Astrocyte (in vitro differentiated cells and primary cell): Measurements from ENCODE around the gene PTX4. TPM values are rescaled to one million over a fixed set of nuclear protein-coding genes. Genes with fewer than 3 reads are reported as not detected.
"Not testable (repeated sequence)": the region's sequence is repeated elsewhere in the genome, so short reads cannot be mapped to it uniquely, and the experiment has no call there.

ENCODE experiments used
- DNase-seq: peaks from one replicate; pipeline ENCODE4 v3.0.0-alpha.2; 2010; ENCODE audit warnings: low read depth
- FAIRE-seq: peaks from 2 replicates; lab custom pipeline; 2011; peaks lifted over from hg19 to GRCh38; lab: Jason Lieb, UNC
- H2AFZ ChIP-seq: 2 replicates; pipeline ENCODE4 v1.6.0; 2012; ENCODE audit warnings: low read depth, low read length, inconsistent platforms
- H3K27ac ChIP-seq: 2 replicates; pipeline ENCODE4 v1.5.1; 2011; ENCODE audit warnings: low read depth, low read length, inconsistent platforms
- H3K27me3 ChIP-seq: 2 replicates; pipeline ENCODE4 v1.6.0; 2011; ENCODE audit warnings: low read length, inconsistent platforms; ENCODE audit not compliant: insufficient read depth
- H3K36me3 ChIP-seq: 2 replicates; pipeline ENCODE4 v1.5.1; 2011; ENCODE audit warnings: low read length, inconsistent platforms; ENCODE audit not compliant: insufficient read depth
- H3K4me1 ChIP-seq: 2 replicates; pipeline ENCODE4 v1.5.1; 2011; ENCODE audit warnings: low read length, inconsistent platforms; ENCODE audit not compliant: insufficient read depth
- H3K4me2 ChIP-seq: 2 replicates; pipeline ENCODE4 v1.6.0; 2012; ENCODE audit warnings: low read length, inconsistent platforms
- H3K4me3 ChIP-seq: 2 replicates; pipeline ENCODE4 v1.5.1; 2011; ENCODE audit warnings: low read depth, mild to moderate bottlenecking, low read length, inconsistent platforms; ENCODE audit not compliant: insufficient read depth
- H3K79me2 ChIP-seq: 2 replicates; pipeline ENCODE4 v1.6.0; 2012; ENCODE audit warnings: mild to moderate bottlenecking, low read length, inconsistent platforms; ENCODE audit not compliant: insufficient read depth
- H3K9ac ChIP-seq: 2 replicates; pipeline ENCODE4 v1.6.0; 2012; ENCODE audit warnings: mild to moderate bottlenecking, low read length, inconsistent platforms
- H3K9me3 ChIP-seq: 2 replicates; pipeline ENCODE4 v1.5.1; 2012; ENCODE audit warnings: low read depth, mild to moderate bottlenecking, low read length, inconsistent platforms; ENCODE audit not compliant: insufficient read depth
- H4K20me1 ChIP-seq: 2 replicates; pipeline ENCODE4 v1.6.0; 2012; ENCODE audit warnings: low read length, inconsistent platforms; ENCODE audit not compliant: insufficient read depth
- H3K27ac Mint-ChIP-seq: one replicate; pipeline ENCODE4 v1.8.0; 2021; ENCODE audit warnings: mild to moderate bottlenecking, mixed read lengths; ENCODE audit not compliant: unreplicated experiment
- H3K27me3 Mint-ChIP-seq: one replicate; pipeline ENCODE4 v1.8.0; 2021; ENCODE audit warnings: low read depth, mixed read lengths; ENCODE audit not compliant: unreplicated experiment
- H3K36me3 Mint-ChIP-seq: one replicate; pipeline ENCODE4 v1.8.0; 2021; ENCODE audit warnings: low read depth, mixed read lengths; ENCODE audit not compliant: unreplicated experiment
- H3K4me1 Mint-ChIP-seq: one replicate; pipeline ENCODE4 v1.8.0; 2021; ENCODE audit warnings: low read depth, mixed read lengths; ENCODE audit not compliant: unreplicated experiment
- H3K4me3 Mint-ChIP-seq: one replicate; pipeline ENCODE4 v1.8.0; 2021; ENCODE audit warnings: mild to moderate bottlenecking, moderate library complexity, mixed read lengths; ENCODE audit not compliant: unreplicated experiment
- H3K9me3 Mint-ChIP-seq: one replicate; pipeline ENCODE4 v1.8.0; 2021; ENCODE audit warnings: mild to moderate bottlenecking, mixed read lengths; ENCODE audit not compliant: unreplicated experiment
- CTCF ChIP-seq: IDR thresholded peaks from 2 replicates; pipeline ENCODE4 v1.5.1; 2011; ENCODE audit warnings: low read depth, mild to moderate bottlenecking, inconsistent platforms, low read length, moderate library complexity; ENCODE audit not compliant: insufficient read depth
- EZH2 ChIP-seq: IDR thresholded peaks from 2 replicates; pipeline ENCODE4 v1.6.1; 2012; ENCODE audit warnings: mild to moderate bottlenecking, low read length, inconsistent platforms; ENCODE audit not compliant: insufficient read depth
- total RNA-seq: library from RNA; stranded (reverse); gene quantifications from 2 replicates; pipeline ENCODE4 v1.2.1, GENCODE V29; 2021

The PTX4 gene
- total RNA-seq, 1 donor from 2014 or later: not detected

DNA sequence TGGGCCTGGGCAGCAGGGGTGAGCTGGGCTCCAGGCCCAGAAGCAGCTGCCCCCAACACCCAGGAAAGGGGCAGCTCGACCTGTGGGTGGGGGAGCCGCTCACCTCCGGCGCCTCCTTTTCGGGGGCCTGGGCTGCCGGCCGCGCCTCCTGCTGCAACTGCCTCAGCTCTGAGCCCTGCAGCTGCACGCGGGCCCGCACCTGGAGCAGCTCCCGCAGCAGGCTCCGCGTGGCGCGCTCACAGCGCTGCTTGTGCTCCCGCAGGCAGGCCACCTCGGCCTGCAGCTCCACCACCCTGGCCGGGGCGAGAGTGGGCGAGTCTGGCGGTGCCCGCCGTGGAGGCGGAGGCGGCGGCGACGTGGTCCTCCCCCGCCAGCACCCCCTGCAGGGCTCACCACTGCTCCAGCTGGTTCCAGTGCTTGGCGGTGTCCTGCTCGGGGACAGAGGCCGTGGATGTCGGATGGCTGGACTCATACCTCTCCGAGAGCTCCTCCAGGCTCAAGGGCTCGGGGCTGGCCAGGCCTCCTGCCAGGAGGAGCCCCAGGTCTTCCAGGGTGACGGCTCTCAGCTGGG, 45.3 kb downstream of the PTX4 start:
- Mint-ChIP-seq H3K4me3 (no peak overlapping the region), H3K4me1 (no peaks in the 10 kb centered on the region), H3K36me3 (peaks cover 6% of the 10 kb centered on the region), H3K27me3 (peaks cover 2% of the 10 kb centered on the region), H3K27ac (no peak overlapping the region), H3K9me3 (no peaks in the 10 kb centered on the region)
- no peaks in the 10 kb centered on the region for H3K27me3 ChIP-seq
- no peak overlapping the region for H3K4me2 ChIP-seq
- H3K9me3 ChIP-seq: no peaks in the 10 kb centered on the region
- H4K20me1 ChIP-seq: no peaks in the 10 kb centered on the region
- H3K36me3 ChIP-seq: no peaks in the 10 kb centered on the region
- H3K4me1 ChIP-seq: no peaks in the 10 kb centered on the region
- FAIRE-seq (no peak), DNase-seq (no peak)
- no peaks in the 10 kb centered on the region for H3K79me2 ChIP-seq
- TF ChIP-seq EZH2 (no peak), CTCF (no peak)
- no peak overlapping the region for H2AFZ ChIP-seq
- no peak overlapping the region for H3K9ac ChIP-seq
- H3K4me3 ChIP-seq: no peak overlapping the region
- no peak overlapping the region for H3K27ac ChIP-seq

- no peak overlapping the region for H2AFZ ChIP-seq
- H3K9me3 Mint-ChIP-seq: no peaks in the 10 kb centered on the region
- DNase-seq (no peak), FAIRE-seq (no peak)
- TF ChIP-seq EZH2 (no peak), CTCF (no peak)
- no peak overlapping the region for H3K4me3 ChIP-seq
- H3K4me2 ChIP-seq: no peak overlapping the region
- no peaks in the 10 kb centered on the region for H3K4me1 Mint-ChIP-seq
- H3K36me3 Mint-ChIP-seq: peaks cover 3% of the 10 kb centered on the region
- no peaks in the 10 kb centered on the region for H4K20me1 ChIP-seq
- no peaks in the 10 kb centered on the region for H3K9me3 ChIP-seq
- H3K27me3 ChIP-seq: no peaks in the 10 kb centered on the region
- H3K4me1 ChIP-seq: no peaks in the 10 kb centered on the region
- H3K27ac Mint-ChIP-seq: no peak overlapping the region
- no peak overlapping the region for H3K9ac ChIP-seq
- no peak overlapping the region for H3K27ac ChIP-seq
- peaks cover 2% of the 10 kb centered on the region for H3K27me3 Mint-ChIP-seq
- no peaks in the 10 kb centered on the region for H3K79me2 ChIP-seq
- H3K36me3 ChIP-seq: no peaks in the 10 kb centered on the region
- H3K4me3 Mint-ChIP-seq: no peak overlapping the region
Observed at GRCh38 chr16:1442697-1443096, 46.0 kb downstream of the PTX4 start.

DNA sequence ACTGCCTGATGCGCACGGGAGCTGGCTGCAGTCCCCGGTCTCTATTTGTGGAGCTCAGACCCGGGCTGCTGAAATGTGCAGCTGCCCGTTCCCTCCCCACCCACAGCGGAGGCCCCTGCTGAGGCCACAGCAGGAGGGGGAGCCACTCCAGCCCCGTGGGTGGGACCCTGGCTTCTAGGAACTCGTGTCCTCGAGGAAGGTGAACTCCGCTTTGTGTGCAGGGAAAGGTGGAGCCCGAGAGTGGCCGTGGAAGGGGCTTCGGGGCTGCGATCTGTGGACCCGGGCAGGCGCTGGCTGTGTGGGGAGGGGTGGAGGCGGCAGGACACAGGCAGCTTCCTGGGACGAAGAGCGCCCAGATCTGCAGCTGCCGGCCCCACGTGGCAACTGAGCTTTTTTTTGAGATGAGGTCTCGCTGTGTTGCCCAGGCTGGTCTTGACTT, 47.3 kb downstream of the PTX4 start:
- H3K27ac ChIP-seq: no peak overlapping the region
- no peaks in the 10 kb centered on the region for H3K4me1 ChIP-seq
- FAIRE-seq (no peak), DNase-seq (no peak)
- H3K36me3 ChIP-seq: no peaks in the 10 kb centered on the region
- no peaks in the 10 kb centered on the region for H3K27me3 ChIP-seq
- no peak overlapping the region for H3K4me3 ChIP-seq
- H3K4me2 ChIP-seq: no peak overlapping the region
- Mint-ChIP-seq H3K4me1 (no peaks in the 10 kb centered on the region), H3K27me3 (peaks cover 2% of the 10 kb centered on the region), H3K36me3 (peaks cover 3% of the 10 kb centered on the region), H3K27ac (no peak overlapping the region), H3K9me3 (no peaks in the 10 kb centered on the region), H3K4me3 (no peak overlapping the region)
- no peak overlapping the region for H3K9ac ChIP-seq
- TF ChIP-seq EZH2 (no peak), CTCF (no peak)
- no peaks in the 10 kb centered on the region for H3K9me3 ChIP-seq
- H4K20me1 ChIP-seq: no peaks in the 10 kb centered on the region
- H2AFZ ChIP-seq: no peak overlapping the region
- H3K79me2 ChIP-seq: no peaks in the 10 kb centered on the region

GRCh38 chr16:1439699-1440074, 49.1 kb downstream of the PTX4 start:
- H3K9me3 ChIP-seq, H3K36me3 Mint-ChIP-seq, H3K27me3 Mint-ChIP-seq, H3K9ac ChIP-seq, H3K4me3 ChIP-seq, H3K4me1 ChIP-seq, H3K4me3 Mint-ChIP-seq, H3K27ac ChIP-seq, H3K9me3 Mint-ChIP-seq, H3K79me2 ChIP-seq, H3K27ac Mint-ChIP-seq, H2AFZ ChIP-seq, H4K20me1 ChIP-seq, H3K36me3 ChIP-seq, FAIRE-seq, DNase-seq, H3K4me1 Mint-ChIP-seq, H3K27me3 ChIP-seq, H3K4me2 ChIP-seq: not testable (repeated sequence)
